ENCODE data around the gene PAX3.

DNA sequence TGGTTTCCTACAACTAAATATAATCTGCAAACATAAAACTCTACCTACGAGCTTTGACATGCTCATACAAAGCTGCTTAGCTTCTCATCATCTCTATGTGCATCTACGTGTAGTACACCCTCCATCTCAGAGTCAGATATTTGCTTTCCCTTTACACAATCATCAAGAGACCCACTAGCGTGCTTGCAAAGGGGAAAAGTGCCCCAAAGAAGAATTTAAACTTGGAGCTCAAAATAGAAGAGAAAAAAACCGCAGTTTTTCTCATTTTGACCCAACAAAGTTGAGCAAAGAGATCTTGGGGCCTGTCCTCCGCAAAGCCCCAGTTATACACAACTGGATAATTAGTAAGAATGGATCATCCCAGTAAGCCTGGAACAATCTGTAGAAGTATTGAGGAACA, 104.1 kb downstream of the PAX3 start:
- TF ChIP-seq CTCF (conservative IDR thresholded peaks at IDR 0.05; ENCODE audit: low read depth, low read length) (no peak), EZH2phosphoT487 (IDR thresholded peaks at IDR 0.05; ENCODE audit: borderline replicate concordance, low read length) (no peak), EZH2 (IDR thresholded peaks at IDR 0.05; ENCODE audit: low read length, unreplicated experiment) (no peak)
